Esophagus squamous epithelium (tissue), 4 donors: ENCODE data around the gene DIO3.

Experiments
- POLR2A ChIP-seq, 4 donors: fragments of 450-650 bp; IDR thresholded peaks; one replicate each; pipeline ENCODE4 v1.6.1; 2017; ENCODE audit warnings: antibody characterized with exemption in 4 of 4, mild to moderate bottlenecking in 4 of 4, moderate library complexity in 3 of 4
- TF ChIP-seq, protein P1 (sequence below), 6 experiments: fragments of 450-650 bp in 4 of 6; fragments of 200-600 bp in 2 of 6; sonication (generic) in 2 of 6; IDR thresholded peaks; one replicate each; pipeline ENCODE4 v1.5.1; 2016 to 2019; ENCODE audit warnings: antibody characterized with exemption in 6 of 6, mild to moderate bottlenecking in 4 of 6, moderate library complexity in 4 of 6

DNA sequence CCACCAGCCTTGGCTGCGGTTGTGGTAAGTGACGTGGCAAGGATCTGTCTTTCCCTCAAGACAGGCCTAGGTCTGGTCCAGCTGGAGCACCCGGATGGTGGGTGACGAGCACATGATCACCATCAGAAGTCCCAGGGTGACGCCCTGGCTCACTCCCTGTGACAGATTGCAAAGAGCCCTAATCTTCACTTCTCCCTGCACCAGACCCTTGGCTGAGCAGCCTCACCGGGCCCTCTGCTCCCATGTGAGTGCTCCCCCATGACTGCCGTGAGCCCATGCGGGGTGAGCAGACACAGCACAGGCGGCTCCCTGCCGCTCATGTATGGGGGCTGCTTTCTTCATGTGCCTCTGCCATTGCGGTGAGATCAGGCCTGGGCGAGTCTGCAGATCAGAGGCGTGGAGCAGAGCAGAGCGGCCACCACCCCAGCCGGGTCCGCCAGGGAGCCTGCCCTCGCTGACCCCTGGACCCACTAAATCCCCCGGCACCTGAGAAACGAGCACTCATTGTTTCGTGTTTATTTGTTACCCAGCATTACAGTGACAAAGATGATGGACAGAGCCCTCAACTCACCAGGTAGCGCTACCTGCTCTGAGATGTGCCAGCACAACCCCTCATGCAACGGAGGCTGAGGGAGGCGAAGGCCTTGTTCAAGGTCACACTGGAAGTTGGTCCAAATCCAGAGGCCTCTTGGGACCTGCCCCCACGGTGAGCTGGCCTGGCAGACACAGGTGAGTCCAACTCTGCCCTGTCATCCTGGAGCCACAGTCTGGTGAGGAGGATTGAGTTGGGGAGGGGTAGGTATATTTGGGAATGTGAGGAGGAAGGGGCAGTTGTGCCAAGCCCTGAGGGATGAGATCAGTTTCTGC, 9.3 kb upstream of the DIO3 start:
- TF ChIP-seq, protein P1, sequence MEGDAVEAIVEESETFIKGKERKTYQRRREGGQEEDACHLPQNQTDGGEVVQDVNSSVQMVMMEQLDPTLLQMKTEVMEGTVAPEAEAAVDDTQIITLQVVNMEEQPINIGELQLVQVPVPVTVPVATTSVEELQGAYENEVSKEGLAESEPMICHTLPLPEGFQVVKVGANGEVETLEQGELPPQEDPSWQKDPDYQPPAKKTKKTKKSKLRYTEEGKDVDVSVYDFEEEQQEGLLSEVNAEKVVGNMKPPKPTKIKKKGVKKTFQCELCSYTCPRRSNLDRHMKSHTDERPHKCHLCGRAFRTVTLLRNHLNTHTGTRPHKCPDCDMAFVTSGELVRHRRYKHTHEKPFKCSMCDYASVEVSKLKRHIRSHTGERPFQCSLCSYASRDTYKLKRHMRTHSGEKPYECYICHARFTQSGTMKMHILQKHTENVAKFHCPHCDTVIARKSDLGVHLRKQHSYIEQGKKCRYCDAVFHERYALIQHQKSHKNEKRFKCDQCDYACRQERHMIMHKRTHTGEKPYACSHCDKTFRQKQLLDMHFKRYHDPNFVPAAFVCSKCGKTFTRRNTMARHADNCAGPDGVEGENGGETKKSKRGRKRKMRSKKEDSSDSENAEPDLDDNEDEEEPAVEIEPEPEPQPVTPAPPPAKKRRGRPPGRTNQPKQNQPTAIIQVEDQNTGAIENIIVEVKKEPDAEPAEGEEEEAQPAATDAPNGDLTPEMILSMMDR (IDR thresholded peaks at IDR 0.05) = no peak
- no peak for TF ChIP-seq POLR2A (IDR thresholded peaks at IDR 0.05)
